OCI-LY3 (cell line): Measurements from ENCODE around the gene OPN1LW.
A peak's percentile ranks its signal among the peaks of the same experiment; 100 is the strongest.
"Not testable (repeated sequence)": the region's sequence is repeated elsewhere in the genome, so short reads cannot be mapped to it uniquely, and the experiment has no call there.

Experiments
- H2AFZ ChIP-seq: fragments of 200-600, 300-600 bp; shearing (Covaris generic); 2 replicates; pipeline ENCODE4 v1.6.0; 2014; ENCODE audit warnings: antibody characterized with exemption, low read depth, low read length
- H3K27ac ChIP-seq: fragments of 200-600, 300-600 bp; sonication (generic); 2 replicates; pipeline ENCODE4 v1.5.1; 2014; ENCODE audit warnings: mild to moderate bottlenecking, low read length, moderate library complexity, mixed read lengths
- H3K27me3 ChIP-seq: fragments of 200-600, 300-600 bp; sonication (generic); 2 replicates; pipeline ENCODE4 v1.6.1; 2014; ENCODE audit warnings: low read depth, low read length, mixed read lengths
- H3K36me3 ChIP-seq: fragments of 200-600, 300-600 bp; sonication (generic); replicated peaks from 2 replicates; pipeline ENCODE3; 2014; ENCODE audit warnings: low read depth, low read length, mixed read lengths
- H3K4me1 ChIP-seq: fragments of 300-600, 200-600 bp; sonication (generic); 2 replicates; pipeline ENCODE4 v1.6.1; 2014; ENCODE audit warnings: low read length, mixed read lengths
- H3K4me2 ChIP-seq: fragments of 200-600, 300-600 bp; sonication (generic); 2 replicates; pipeline ENCODE4 v1.6.1; 2014; ENCODE audit warnings: low read length, mixed read lengths
- H3K4me3 ChIP-seq: fragments of 300-600, 200-600 bp; sonication (generic); 2 replicates; pipeline ENCODE4 v1.5.1; 2014; ENCODE audit warnings: antibody characterized with exemption, mild to moderate bottlenecking, low read length, moderate library complexity
- H3K79me2 ChIP-seq: fragments of 300-600, 200-600 bp; shearing (Covaris generic); 2 replicates; pipeline ENCODE4 v1.6.1; 2014; ENCODE audit warnings: mild to moderate bottlenecking, low read length, mixed read lengths
- H3K9ac ChIP-seq: fragments of 300-600, 200-600 bp; shearing (Covaris generic); 2 replicates; pipeline ENCODE4 v1.6.0; 2014; ENCODE audit warnings: mild to moderate bottlenecking, low read length, moderate library complexity
- H3K9me3 ChIP-seq: fragments of 200-600, 300-600 bp; shearing (Covaris generic); 2 replicates; pipeline ENCODE4 v1.6.1; 2014; ENCODE audit warnings: low read length, mixed read lengths; ENCODE audit not compliant: insufficient read depth
- H4K20me1 ChIP-seq: fragments of 200-600, 300-600 bp; sonication (generic); 2 replicates; pipeline ENCODE4 v1.6.1; 2016; ENCODE audit warnings: low read length, mixed read lengths; ENCODE audit not compliant: insufficient read depth
- CTCF ChIP-seq: fragments of 200-600, 300-600 bp; sonication (generic); IDR thresholded peaks from 2 replicates; pipeline ENCODE4 v1.5.1; 2014; ENCODE audit warnings: antibody characterized with exemption, low read length, low read depth
- EZH2phosphoT487 ChIP-seq: fragments of 200-600 bp; shearing (Covaris generic); IDR thresholded peaks from 2 replicates; pipeline ENCODE4 v1.6.1; 2018; ENCODE audit warnings: antibody characterized with exemption, mixed run types, low read depth

OPN1LW gene

GRCh38 chrX:154144010-154144409, at the start of gene OPN1LW:
TSS of gene OPN1LW (plus strand) at chrX:154144243. CDS start at chrX:154144284, 41 bp downstream.
- H3K4me2 ChIP-seq, H3K4me3 ChIP-seq, H3K27me3 ChIP-seq, H4K20me1 ChIP-seq, H3K36me3 ChIP-seq, H3K79me2 ChIP-seq, H3K9ac ChIP-seq, H3K9me3 ChIP-seq, H3K4me1 ChIP-seq, H3K27ac ChIP-seq, H2AFZ ChIP-seq: not testable (repeated sequence)

- no peak overlapping the region for H3K9ac ChIP-seq
- peaks cover 56% of the 10 kb centered on the region for H4K20me1 ChIP-seq
- H3K4me1 ChIP-seq: peaks cover 19% of the 10 kb centered on the region
Observed at GRCh38 chrX:154094833-154095232, 49.2 kb upstream of the OPN1LW start.

GRCh38 chrX:154096140-154097002, 47.7 kb upstream of the OPN1LW start:
- TF ChIP-seq CTCF (no peak), EZH2phosphoT487 (no peak)
- Histone ChIP-seq H3K36me3 (peaks cover 6% of the 10 kb centered on the region), H3K9me3 (no peaks in the 10 kb centered on the region), H2AFZ (no peak overlapping the region), H3K27ac (peak overlapping the region; percentile 60), H3K9ac (peak overlapping the region; percentile 91), H3K79me2 (peaks cover 58% of the 10 kb centered on the region), H3K27me3 (0 out of 2 replicates have a peak, but pooled peaks cover 3% of the 10 kb centered on the region), H3K4me3 (peak overlapping the region; percentile 99), H4K20me1 (peaks cover 48% of the 10 kb centered on the region), H3K4me1 (peaks cover 19% of the 10 kb centered on the region), H3K4me2 (peak overlapping the region; percentile 88)

More at GRCh38 chrX:154094833-154095232, 49.2 kb upstream of the OPN1LW start:
- H3K9me3 ChIP-seq: no peaks in the 10 kb centered on the region
- peaks cover 6% of the 10 kb centered on the region for H3K36me3 ChIP-seq
- no peak overlapping the region for H3K27ac ChIP-seq
- H2AFZ ChIP-seq: no peak overlapping the region
- H3K79me2 ChIP-seq: peaks cover 73% of the 10 kb centered on the region
- H3K4me2 ChIP-seq: no peak overlapping the region
- no peaks in the 10 kb centered on the region for H3K27me3 ChIP-seq
- TF ChIP-seq EZH2phosphoT487: no peak
- no peak for TF ChIP-seq CTCF
- no peak overlapping the region for H3K4me3 ChIP-seq

- Histone ChIP-seq H3K27ac (peak overlapping the region; percentile 60), H3K4me1 (peaks cover 19% of the 10 kb centered on the region), H3K4me2 (peak overlapping the region; percentile 88), H4K20me1 (peaks cover 44% of the 10 kb centered on the region), H2AFZ (no peak overlapping the region), H3K9ac (peak overlapping the region; percentile 91), H3K36me3 (peaks cover 6% of the 10 kb centered on the region), H3K9me3 (no peaks in the 10 kb centered on the region), H3K4me3 (peak overlapping the region; percentile 99), H3K79me2 (peaks cover 51% of the 10 kb centered on the region), H3K27me3 (0 out of 2 replicates have a peak, but pooled peaks cover 3% of the 10 kb centered on the region)
- TF ChIP-seq EZH2phosphoT487 (no peak), CTCF (no peak)
Observed at GRCh38 chrX:154097003-154097588, 46.9 kb upstream of the OPN1LW start.
